Right cardiac atrium (tissue), 5 donors: ENCODE data around the gene TSPAN18. TPM values are rescaled to one million over a fixed set of nuclear protein-coding genes. Genes with fewer than 3 reads are reported as not detected.

Experiments
- ATAC-seq, 2 donors: fragments of 200-7000 bp; cut with Tn5 transposase; one replicate each; pipeline versions ENCODE4 v1.8.0 to v1.9.1; 2020; ENCODE audit warnings: moderate library complexity in 2 of 2, mild to moderate bottlenecking in 1 of 2
- DNase-seq, 3 donors: peaks; one replicate each; pipeline ENCODE4 v3.0.0-alpha.2; 2020
- H3K27ac ChIP-seq: one replicate; pipeline ENCODE4 v1.5.1; 2013; ENCODE audit warnings: mild to moderate bottlenecking, low read length, control low read depth, moderate library complexity
- H3K27me3 ChIP-seq: one replicate; pipeline ENCODE4 v1.6.1; 2013; ENCODE audit not compliant: control insufficient read depth, insufficient read depth
- H3K4me1 ChIP-seq: one replicate; pipeline ENCODE4 v1.6.1; 2013; ENCODE audit warnings: low read length; ENCODE audit not compliant: control insufficient read depth, insufficient read depth
- H3K4me3 ChIP-seq: one replicate; pipeline ENCODE4 v1.5.1; 2013; ENCODE audit warnings: low read length, control low read depth
- H3K9me3 ChIP-seq: one replicate; pipeline ENCODE4 v1.6.1; 2013; ENCODE audit warnings: low read length; ENCODE audit not compliant: control insufficient read depth
- WGBS: extraction: QIAGEN DNeasy Blood & Tissue Kit; methylation state at CpG from one replicate; pipeline ENCODE4 v1.1.7; 2013; 5-methylcytosine and 5-hydroxymethylcytosine counted together
- intact Hi-C, 4 donors: fragments of 100-400 bp; cut with DNase I; formaldehyde crosslinking; loops; one replicate each; pipeline versions ENCODE4 v1.11.0 to v1.14.0; 2022 to 2023
- polyA plus RNA-seq: library from polyadenylated mRNA; stranded (reverse); fragments of 200-250 nt; gene quantifications from one replicate; pipeline ENCODE4 v1.2.3, GENCODE V29; 2013
- total RNA-seq, 4 donors: library from RNA; stranded (reverse); fragmentation: NEBNext Ultra II Directional; extraction: Animal tissue kit (Norgen Biotek cat#: 25700); gene quantifications; one replicate each; pipeline ENCODE4 v1.2.1, GENCODE V29; 2021
- donor health status: healthy with polysubstance abuse.
- donor health status: DM: no; HTN: yes; CAD: no.
- donor health status: DM: no; HTN: no; CAD: no.
- donor health status: DM: no; HTN: yes; CAD: no; lungs with severe emphysema.
- donor health status: DM: yes; HTN: yes; CAD: no.

Gene TSPAN18
- total and polyA plus RNA-seq, 5 donors = 120 to 236 (median 192) TPM

DNA sequence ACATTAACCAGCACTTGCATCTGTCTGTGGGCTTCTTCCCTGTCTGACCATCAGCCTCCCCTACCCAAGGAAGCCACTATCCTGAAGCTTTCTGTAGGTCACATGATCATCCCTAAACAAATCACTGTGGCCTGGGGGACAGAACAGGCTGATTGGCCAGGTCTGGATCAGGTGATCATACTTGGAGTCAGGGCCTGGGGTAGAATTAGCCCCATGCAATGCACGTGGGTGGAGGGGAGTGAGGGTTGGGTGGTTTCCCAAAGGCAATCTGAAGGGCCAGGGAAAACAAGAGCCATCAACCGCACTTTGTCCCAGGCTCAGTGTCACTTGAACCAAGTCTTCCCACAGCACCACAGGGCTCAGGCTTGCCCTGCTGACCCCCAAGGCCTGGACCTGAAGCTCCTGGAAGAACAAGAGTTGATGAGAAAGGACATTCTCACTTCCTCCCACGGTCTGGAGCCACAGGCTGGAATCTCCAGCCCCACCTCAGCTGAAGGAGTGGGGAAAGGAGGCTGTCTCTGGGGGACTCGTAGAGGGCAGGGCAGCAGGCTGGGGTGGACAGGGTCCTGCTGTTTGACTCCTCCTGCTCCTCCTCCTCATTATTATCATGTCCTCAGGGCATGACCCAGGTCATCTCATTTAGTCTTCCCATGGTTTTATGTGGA, 31.5 kb upstream of the TSPAN18 start:
- ATAC-seq = no peak
- no peaks in the 10 kb centered on the region for H3K9me3 ChIP-seq
- peaks cover 8% of the 10 kb centered on the region for H3K4me1 ChIP-seq
- intact Hi-C loops = no loop called here
- no peak overlapping the region for H3K27ac ChIP-seq
- 79% methylated on average over 4 of the region's 4 CpGs for WGBS
- no peak for DNase-seq
- no peaks in the 10 kb centered on the region for H3K27me3 ChIP-seq
- H3K4me3 ChIP-seq = no peak overlapping the region

DNA sequence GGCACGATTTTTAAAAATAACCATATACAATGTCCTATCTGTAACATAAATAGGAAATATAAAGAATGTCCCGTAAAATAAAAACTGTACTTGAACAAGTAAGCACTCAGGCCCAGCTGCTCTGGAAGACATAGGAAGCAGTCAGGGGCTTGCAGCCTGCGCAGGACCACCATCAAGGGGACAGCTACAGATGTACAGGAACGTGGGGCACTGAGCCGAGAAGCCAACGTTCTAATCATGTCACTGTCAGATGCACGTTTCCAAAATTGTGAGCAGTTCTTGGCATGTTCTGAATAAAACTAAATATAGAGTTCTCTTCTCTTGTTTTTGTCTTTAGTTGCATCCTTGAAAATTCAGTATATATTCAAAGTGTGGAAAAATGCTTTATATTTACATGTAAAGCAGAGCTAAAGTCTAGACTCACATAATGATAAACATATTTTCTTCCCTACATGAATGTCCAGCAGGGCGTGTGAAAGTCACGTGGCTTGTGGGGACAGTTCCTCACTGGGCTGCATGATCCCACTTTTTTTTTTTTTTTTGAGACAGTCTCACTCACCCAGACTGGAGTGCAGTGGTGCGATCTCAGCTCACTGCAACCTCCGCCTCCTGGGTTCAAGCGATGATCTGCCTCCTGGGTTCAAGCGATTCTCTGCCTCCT, 28.4 kb upstream of the TSPAN18 start:
- Histone ChIP-seq H3K27ac (no peak overlapping the region), H3K4me1 (peaks cover 18% of the 10 kb centered on the region), H3K4me3 (no peak overlapping the region), H3K27me3 (no peaks in the 10 kb centered on the region), H3K9me3 (no peaks in the 10 kb centered on the region)
- peak in 1 of 3 donors; percentile 29 for DNase-seq
- 50% methylated on average over 13 of the region's 13 CpGs for WGBS
- no peak for ATAC-seq
- intact Hi-C loops = no loop called here

GRCh38 chr11:44699497-44700408, 27.0 kb upstream of the TSPAN18 start:
- Histone ChIP-seq H3K4me3 (no peak overlapping the region), H3K9me3 (no peaks in the 10 kb centered on the region), H3K27ac (peak overlapping the region; percentile 83), H3K4me1 (peaks cover 18% of the 10 kb centered on the region), H3K27me3 (no peaks in the 10 kb centered on the region)
- DNase-seq (no peak), ATAC-seq (peak; percentile 24 to 34)
- 56% methylated on average over 12 of the region's 12 CpGs for WGBS
- intact Hi-C loops = loop anchor here in 1 of 4 donors (10.0 kb wide), 1 partner anchor 75 kb away; no protein-coding TSS in a partner anchor

DNA sequence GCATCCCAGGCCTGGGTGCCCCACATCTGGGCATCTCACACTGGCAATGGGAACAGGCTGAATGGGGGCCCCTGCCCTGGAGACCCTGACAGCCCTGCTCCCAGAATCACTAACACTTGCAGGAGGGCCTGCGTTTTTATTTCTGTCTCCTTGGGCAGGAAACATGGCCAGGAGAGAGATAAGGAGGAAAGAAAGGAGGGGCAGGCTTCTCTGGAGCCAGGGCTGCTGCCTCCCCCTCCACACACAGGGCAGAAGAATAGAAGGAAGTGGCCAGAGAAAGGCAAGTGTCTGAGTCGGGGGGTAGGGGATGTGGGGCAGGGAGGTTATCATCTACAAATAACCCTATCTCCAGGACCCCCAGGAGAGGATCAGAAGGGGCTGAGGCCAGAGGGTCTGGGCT, 25.5 kb upstream of the TSPAN18 start:
- H3K4me3 ChIP-seq = no peak overlapping the region
- no peaks in the 10 kb centered on the region for H3K9me3 ChIP-seq
- intact Hi-C loops = loop anchor here in 1 of 4 donors (10.0 kb wide), 1 partner anchor 76 kb away; no protein-coding TSS in a partner anchor
- DNase-seq = no peak
- peak overlapping the region; percentile 9 for H3K27ac ChIP-seq
- whole genome bisulfite sequencing = 9% methylated on average over 2 of the region's 2 CpGs
- H3K27me3 ChIP-seq = no peaks in the 10 kb centered on the region
- H3K4me1 ChIP-seq = peaks cover 18% of the 10 kb centered on the region
- ATAC-seq = peak; percentile 45 to 66

DNA sequence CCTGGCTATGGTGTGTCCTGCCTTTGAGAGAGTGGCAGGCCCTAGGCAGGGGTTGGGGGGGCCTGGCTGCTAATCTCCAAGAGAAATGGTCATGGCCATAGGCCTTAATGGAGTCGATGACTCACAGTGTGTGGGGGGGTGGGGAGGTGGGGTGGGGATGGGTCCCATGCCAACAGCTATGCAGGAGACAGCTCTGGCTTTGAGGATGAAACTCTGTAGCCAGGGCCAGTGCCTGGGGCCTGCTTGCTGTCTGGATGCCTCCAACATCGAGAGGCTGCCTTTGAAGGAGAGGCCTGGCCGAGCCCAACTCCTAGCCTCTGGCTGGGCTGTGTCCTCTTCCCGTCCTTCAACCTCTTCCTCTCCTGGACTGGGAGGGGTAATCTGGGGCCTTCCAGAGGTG, 23.9 kb upstream of the TSPAN18 start:
- intact Hi-C loops = loop anchor here in 1 of 4 donors (10.0 kb wide), 1 partner anchor 78 kb away; no protein-coding TSS in a partner anchor
- Histone ChIP-seq H3K27ac (no peak overlapping the region), H3K4me1 (peaks cover 18% of the 10 kb centered on the region), H3K9me3 (no peaks in the 10 kb centered on the region), H3K27me3 (no peaks in the 10 kb centered on the region), H3K4me3 (no peak overlapping the region)
- peak in 1 of 2 donors; percentile 34 for ATAC-seq
- DNase-seq = no peak
- 36% methylated on average over 4 of the region's 4 CpGs for WGBS

- peaks cover 1% of the 10 kb centered on the region for H3K4me1 ChIP-seq
- no peaks in the 10 kb centered on the region for H3K27me3 ChIP-seq
- no peak for DNase-seq
- H3K4me3 ChIP-seq = no peak overlapping the region
- no peak for ATAC-seq
- WGBS = 93% methylated on average over 2 of the region's 2 CpGs
- H3K9me3 ChIP-seq = no peaks in the 10 kb centered on the region
- intact Hi-C loops = loop anchor here in 1 of 4 donors (10.0 kb wide), 1 partner anchor 82 kb away; no protein-coding TSS in a partner anchor
- no peak overlapping the region for H3K27ac ChIP-seq
Observed at GRCh38 chr11:44707094-44707493, 19.7 kb upstream of the TSPAN18 start.

DNA sequence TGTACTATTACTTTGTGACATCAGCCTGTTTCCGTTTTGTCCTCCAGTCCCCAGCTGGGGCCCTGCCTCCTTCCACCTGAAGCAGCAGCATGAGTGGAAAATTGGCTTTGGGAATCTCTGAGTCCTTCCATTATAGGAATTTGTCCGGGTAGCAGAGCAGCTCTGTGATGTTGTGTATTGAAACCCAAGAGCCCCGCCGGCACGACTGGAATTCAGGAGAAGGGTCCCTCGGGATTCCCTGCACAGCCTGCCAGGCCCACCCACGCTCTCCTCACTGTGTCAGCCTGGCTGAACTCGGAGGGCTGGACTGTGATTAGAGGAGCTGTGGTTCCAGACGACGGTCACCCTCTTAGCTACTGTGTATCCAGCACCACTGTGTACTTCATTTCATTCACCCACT, 18.8 kb upstream of the TSPAN18 start:
- H3K27ac ChIP-seq = no peak overlapping the region
- H3K4me3 ChIP-seq = no peak overlapping the region
- WGBS = 44% methylated on average over 10 of the region's 10 CpGs
- DNase-seq (peak in 2 of 3 donors; percentile 51 to 73), ATAC-seq (peak in 1 of 2 donors; percentile 60)
- H3K9me3 ChIP-seq = no peaks in the 10 kb centered on the region
- no peaks in the 10 kb centered on the region for H3K27me3 ChIP-seq
- peaks cover 1% of the 10 kb centered on the region for H3K4me1 ChIP-seq
- intact Hi-C loops = loop anchor here in 1 of 4 donors (10.0 kb wide), 1 partner anchor 83 kb away; no protein-coding TSS in a partner anchor

DNA sequence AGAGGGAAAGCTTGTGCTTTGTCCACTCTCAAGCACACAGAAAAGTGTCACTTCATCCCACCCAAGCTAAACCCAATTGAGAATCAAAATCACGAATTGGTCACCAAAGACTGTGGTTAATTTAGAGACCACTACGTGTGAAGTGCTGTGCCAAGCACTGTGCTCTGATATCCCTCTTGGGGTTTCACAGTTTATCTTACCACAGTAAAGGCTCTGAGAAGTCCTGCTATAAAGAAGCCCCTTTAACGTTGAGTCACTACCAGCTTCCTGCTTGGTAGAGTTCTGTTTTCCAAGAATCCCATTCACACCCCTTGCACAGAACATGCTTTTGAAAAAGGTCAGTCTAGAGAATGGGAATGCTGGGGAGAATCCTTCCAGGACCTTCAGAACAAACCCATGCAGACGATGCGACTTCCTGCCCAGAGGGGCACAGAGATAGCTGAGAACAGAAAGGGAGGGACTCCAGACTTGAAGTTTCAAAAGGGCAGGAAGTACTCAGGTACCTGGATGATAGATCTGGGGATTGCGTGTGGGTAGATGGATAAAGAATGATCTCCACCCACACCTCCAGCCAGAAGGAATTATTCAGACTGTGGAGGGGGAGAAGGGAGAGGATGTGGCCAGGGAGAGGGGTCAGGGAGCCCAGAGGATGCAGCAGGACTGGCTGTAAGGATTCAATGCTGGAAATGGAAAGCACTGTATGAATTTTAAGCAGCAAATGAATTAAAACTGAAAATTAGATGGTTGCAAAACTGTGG, 18.1 kb upstream of the TSPAN18 start:
- H3K4me3 ChIP-seq = no peak overlapping the region
- intact Hi-C loops = loop anchor here in 1 of 4 donors (10.0 kb wide), 1 partner anchor 84 kb away; no protein-coding TSS in a partner anchor

DNA sequence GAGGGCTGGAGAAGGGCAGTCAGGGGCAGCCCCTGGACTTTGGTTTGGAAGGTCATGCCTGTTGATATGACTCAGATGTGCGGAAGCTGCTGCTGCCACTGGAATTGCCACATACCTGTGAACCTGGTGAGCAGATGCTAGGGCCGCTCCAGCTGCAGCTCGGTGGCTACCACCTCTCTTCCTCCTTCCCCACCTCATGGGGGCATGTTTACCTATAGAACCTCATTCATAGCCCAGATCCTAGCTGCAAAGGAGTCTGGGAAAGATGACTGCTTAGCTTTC, 17.5 kb upstream of the TSPAN18 start:
- Histone ChIP-seq H3K9me3 (no peaks in the 10 kb centered on the region), H3K27me3 (no peaks in the 10 kb centered on the region), H3K4me1 (peaks cover 1% of the 10 kb centered on the region), H3K27ac (no peak overlapping the region), H3K4me3 (no peak overlapping the region)
- no peak for ATAC-seq
- DNase-seq = no peak
- 93% methylated on average over 3 of the region's 3 CpGs for WGBS
- intact Hi-C loops = loop anchor here in 1 of 4 donors (10.0 kb wide), 1 partner anchor 84 kb away; no protein-coding TSS in a partner anchor

More for the DNA sequence above, 18.1 kb upstream of the TSPAN18 start:
- Histone ChIP-seq H3K27me3 (no peaks in the 10 kb centered on the region), H3K9me3 (no peaks in the 10 kb centered on the region), H3K27ac (no peak overlapping the region), H3K4me1 (peaks cover 1% of the 10 kb centered on the region)
- ATAC-seq (no peak), DNase-seq (no peak)
- WGBS = 62% methylated on average over 6 of the region's 6 CpGs

DNA sequence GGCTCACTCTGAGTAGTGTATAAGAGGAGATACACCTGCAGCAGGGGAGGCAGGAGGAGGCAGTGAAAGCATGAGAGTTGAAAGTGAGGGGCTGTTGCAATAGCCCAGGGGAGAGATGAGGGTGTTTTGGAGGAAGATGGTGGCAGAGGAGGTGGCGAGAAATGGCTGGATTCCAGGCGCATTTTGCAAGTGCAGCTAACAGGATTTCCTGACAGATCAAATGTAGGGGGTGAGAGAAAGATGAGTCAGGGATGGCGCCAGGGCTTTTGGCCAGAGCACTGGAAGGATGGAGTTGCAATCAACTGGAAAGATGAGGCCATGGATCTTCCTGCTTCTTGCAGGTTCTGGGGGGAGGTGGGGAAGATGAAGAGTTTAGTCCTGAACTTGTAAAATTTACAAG, 16.8 kb upstream of the TSPAN18 start:
- Histone ChIP-seq H3K27ac (no peak overlapping the region), H3K4me1 (peaks cover 1% of the 10 kb centered on the region), H3K9me3 (no peaks in the 10 kb centered on the region), H3K27me3 (no peaks in the 10 kb centered on the region), H3K4me3 (no peak overlapping the region)
- ATAC-seq (no peak), DNase-seq (no peak)
- intact Hi-C loops = loop anchor here in 1 of 4 donors (10.0 kb wide), 1 partner anchor 85 kb away; no protein-coding TSS in a partner anchor
- WGBS = 60% methylated on average over 3 of the region's 3 CpGs
